Mesenchymal stem cell (in vitro differentiated cells and primary cell): ENCODE results near the gene STING1.
A peak's percentile ranks its signal among the peaks of the same experiment; 100 is the strongest.

ENCODE experiments used
- DNase-seq: peaks from one replicate; pipeline ENCODE4 v3.0.0-alpha.2; 2013
- H2AFZ ChIP-seq: one replicate; pipeline ENCODE4 v1.6.1; 2013; ENCODE audit warnings: low read depth, mild to moderate bottlenecking, control low read depth, inconsistent platforms, low read length, moderate library complexity
- H2AK5ac ChIP-seq: 2 replicates; pipeline ENCODE4 v1.6.1; 2013; ENCODE audit warnings: low read length, moderate library complexity, mild to moderate bottlenecking, inconsistent platforms; ENCODE audit not compliant: severe bottlenecking
- H2BK120ac ChIP-seq: one replicate; pipeline ENCODE4 v1.6.1; 2013; ENCODE audit warnings: low read depth, mild to moderate bottlenecking, inconsistent platforms, low read length, moderate library complexity
- H2BK12ac ChIP-seq, 2 experiments: one replicate each; pipeline ENCODE4 v1.6.1; 2013; ENCODE audit warnings: inconsistent platforms in 2 of 2, low read length in 2 of 2, mild to moderate bottlenecking in 2 of 2, moderate library complexity in 2 of 2, control low read depth in 1 of 2
- H2BK15ac ChIP-seq: one replicate; pipeline ENCODE4 v1.6.1; 2013; ENCODE audit warnings: mild to moderate bottlenecking, low read depth, inconsistent platforms; ENCODE audit not compliant: poor library complexity, severe bottlenecking
- H2BK5ac ChIP-seq: 2 replicates; pipeline ENCODE4 v1.6.1; 2013; ENCODE audit warnings: low read depth, mild to moderate bottlenecking, low read length, control low read depth, inconsistent platforms; ENCODE audit not compliant: poor library complexity, severe bottlenecking
- H3K14ac ChIP-seq, 2 experiments: one replicate each; pipeline ENCODE4 v1.6.1; 2013; ENCODE audit warnings: inconsistent platforms in 2 of 2, low read length in 2 of 2, control low read depth in 1 of 2, mild to moderate bottlenecking in 1 of 2, moderate library complexity in 1 of 2
- H3K18ac ChIP-seq, 2 experiments: one replicate each; pipeline ENCODE4 v1.6.1; 2013; ENCODE audit warnings: inconsistent platforms in 2 of 2, low read length in 2 of 2, control low read depth in 1 of 2, low read depth in 1 of 2, mild to moderate bottlenecking in 1 of 2
- H3K23ac ChIP-seq, 2 experiments: one replicate each; pipeline ENCODE4 v1.6.1; 2013; ENCODE audit warnings: inconsistent platforms in 2 of 2, low read length in 2 of 2, mild to moderate bottlenecking in 2 of 2, moderate library complexity in 2 of 2, control low read depth in 1 of 2
- H3K27ac ChIP-seq: 2 replicates; pipeline ENCODE4 v1.5.1; 2013; ENCODE audit warnings: mild to moderate bottlenecking, moderate library complexity, low read length, control low read depth, inconsistent platforms; ENCODE audit not compliant: poor library complexity, severe bottlenecking
- H3K27me3 ChIP-seq, 2 experiments: 2 replicates each; pipeline versions ENCODE4 v1.6.1 to v1.7.0; 2013; ENCODE audit warnings: low read length in 2 of 2, mild to moderate bottlenecking in 2 of 2, moderate library complexity in 2 of 2, control low read depth in 1 of 2, inconsistent platforms in 1 of 2; ENCODE audit not compliant: control insufficient read depth in 1 of 2, insufficient read depth in 1 of 2
- H3K36me3 ChIP-seq, 2 experiments: 2 replicates each; pipeline versions ENCODE4 v1.6.1 to v1.7.0; 2013; ENCODE audit warnings: low read length in 2 of 2, control low read depth in 1 of 2, inconsistent platforms in 1 of 2, low read depth in 1 of 2, mild to moderate bottlenecking in 1 of 2; ENCODE audit not compliant: insufficient read depth in 2 of 2, control insufficient read depth in 1 of 2
- H3K4ac ChIP-seq, 2 experiments: one replicate each; pipeline ENCODE4 v1.6.1; 2013; ENCODE audit warnings: inconsistent platforms in 2 of 2, low read length in 2 of 2, mild to moderate bottlenecking in 2 of 2, moderate library complexity in 2 of 2, control low read depth in 1 of 2, low read depth in 1 of 2
- H3K4me1 ChIP-seq: 2 replicates; pipeline ENCODE4 v1.6.1; 2013; ENCODE audit warnings: low read depth, low read length, control low read depth; ENCODE audit not compliant: control insufficient read depth, insufficient read depth
- H3K4me2 ChIP-seq: 2 replicates; pipeline ENCODE4 v1.6.1; 2013; ENCODE audit warnings: low read length, mild to moderate bottlenecking, inconsistent platforms; ENCODE audit not compliant: poor library complexity, severe bottlenecking
- H3K4me3 ChIP-seq, 2 experiments: 2 replicates each; pipeline versions ENCODE4 v1.5.1 to v1.7.0; 2013; ENCODE audit warnings: low read length in 2 of 2, mild to moderate bottlenecking in 2 of 2, control low read depth in 1 of 2, low read depth in 1 of 2; ENCODE audit not compliant: insufficient read depth in 1 of 2
- H3K79me1 ChIP-seq: replicated peaks from 2 replicates; pipeline ENCODE4 v1.6.1; 2013; ENCODE audit warnings: mild to moderate bottlenecking, control low read depth, low read length, inconsistent platforms; ENCODE audit not compliant: poor library complexity, severe bottlenecking
- H3K9ac ChIP-seq: 2 replicates; pipeline ENCODE4 v1.7.0; 2013; ENCODE audit warnings: mild to moderate bottlenecking, low read length, moderate library complexity
- H3K9me3 ChIP-seq: 2 replicates; pipeline ENCODE4 v1.7.0; 2013; ENCODE audit warnings: mild to moderate bottlenecking, low read length; ENCODE audit not compliant: control insufficient read depth
- H4K8ac ChIP-seq: one replicate; pipeline ENCODE4 v1.6.1; 2013; ENCODE audit warnings: inconsistent platforms, mild to moderate bottlenecking, low read length, moderate library complexity
- H4K91ac ChIP-seq: one replicate; pipeline ENCODE4 v1.6.1; 2013; ENCODE audit warnings: mild to moderate bottlenecking, low read length, inconsistent platforms
- WGBS: methylation state at CpG from one replicate; pipeline ENCODE4 v1.1.7; 2013; ENCODE audit warnings: mixed read lengths; 5-methylcytosine and 5-hydroxymethylcytosine counted together

STING1 gene

GRCh38 chr5:139472386-139473030 lies 10.1 kb downstream of the STING1 start:
- Histone ChIP-seq H2BK15ac (no peak overlapping the region), H3K4ac (no peak overlapping the region), H2AFZ (no peak overlapping the region), H3K27me3 (no peaks in the 10 kb centered on the region), H3K18ac (peak overlapping the region; percentile 16 to 18), H4K8ac (no peak overlapping the region), H3K79me1 (no peaks in the 10 kb centered on the region), H2BK12ac (peak overlapping the region in 1 of 2 experiments; percentile 37), H2BK120ac (no peak overlapping the region), H3K9ac (no peak overlapping the region), H3K14ac (no peak overlapping the region), H3K9me3 (no peaks in the 10 kb centered on the region), H3K4me2 (no peak overlapping the region), H3K4me1 (peaks cover 15% of the 10 kb centered on the region), H2BK5ac (no peak overlapping the region), H3K36me3 (peaks cover 23 to 24% of the 10 kb centered on the region in 2 experiments), H2AK5ac (peak overlapping the region; percentile 22), H4K91ac (no peak overlapping the region), H3K27ac (no peak overlapping the region), H3K23ac (no peak overlapping the region), H3K4me3 (no peak overlapping the region)
- no peak for DNase-seq
- WGBS, result 88% methylated on average over 13 of the region's 15 CpGs

- Histone ChIP-seq H3K23ac (no peak within 1 kb of the TSS), H4K91ac (no peak within 1 kb of the TSS), H3K18ac (no peak within 1 kb of the TSS), H2BK5ac (peak within 1 kb of the TSS; percentile 47), H3K4me1 (peaks cover 15% of the 10 kb centered on the region), H3K36me3 (peaks cover 11% of the 10 kb centered on the region in 2 experiments), H2BK12ac (peak within 1 kb of the TSS in 1 of 2 experiments; percentile 22), H2AFZ (no peak within 1 kb of the TSS), H2BK120ac (no peak within 1 kb of the TSS), H3K79me1 (no peaks in the 10 kb centered on the region), H3K4ac (no peak within 1 kb of the TSS), H3K4me2 (no peak within 1 kb of the TSS), H3K9ac (no peak within 1 kb of the TSS), H3K4me3 (peak within 1 kb of the TSS in 1 of 2 experiments; percentile 30), H3K27ac (no peak within 1 kb of the TSS), H2AK5ac (no peak within 1 kb of the TSS), H2BK15ac (no peak within 1 kb of the TSS), H3K14ac (peak within 1 kb of the TSS in 1 of 2 experiments; percentile 63), H3K27me3 (no peaks in the 10 kb centered on the region), H3K9me3 (no peaks in the 10 kb centered on the region), H4K8ac (no peak within 1 kb of the TSS)
- DNase-seq, result no peak
- 87% methylated on average over 7 of the region's 9 CpGs for WGBS
Observed at GRCh38 chr5:139470821-139471300, 11.7 kb downstream of the STING1 start, which contains the start of gene SMIM33. TSS of gene SMIM33 (plus strand) at chr5:139471004. CDS start at chr5:139471122, 118 bp downstream.

DNA sequence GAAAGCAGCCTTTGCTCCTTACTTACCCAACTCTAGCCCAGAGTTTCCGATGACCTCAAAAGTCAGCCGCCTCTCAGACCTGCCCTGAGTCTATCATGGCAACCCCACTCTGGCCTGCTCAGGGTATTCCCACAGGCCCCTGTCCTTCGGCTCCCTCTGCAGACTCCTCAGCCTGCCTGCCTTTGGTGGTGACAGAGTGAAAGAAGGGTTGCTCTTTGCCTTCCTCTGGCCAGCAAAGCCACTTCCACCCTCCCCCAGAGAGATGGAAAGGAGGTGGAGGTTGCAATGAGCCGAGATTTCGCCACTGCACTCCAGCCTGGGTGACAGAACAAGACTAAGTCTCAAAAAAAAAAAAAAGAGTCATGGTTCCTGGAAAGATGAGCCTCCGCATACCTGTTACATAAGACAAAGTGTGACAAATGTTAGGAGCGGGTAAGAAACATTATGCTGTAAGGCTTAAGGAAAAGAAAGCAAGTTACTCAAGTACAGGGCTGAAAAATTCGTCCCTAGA lies 14.1 kb downstream of the STING1 start:
- Histone ChIP-seq H3K4ac (no peak overlapping the region), H2AFZ (no peak overlapping the region), H3K4me2 (no peak overlapping the region), H3K27ac (no peak overlapping the region), H4K91ac (no peak overlapping the region), H3K27me3 (no peaks in the 10 kb centered on the region), H4K8ac (no peak overlapping the region), H3K9ac (peak overlapping the region; percentile 15), H3K9me3 (no peaks in the 10 kb centered on the region), H2BK5ac (no peak overlapping the region), H3K4me1 (peaks cover 10% of the 10 kb centered on the region), H3K36me3 (no peaks in the 10 kb centered on the region), H2BK15ac (no peak overlapping the region), H2BK12ac (no peak overlapping the region), H2BK120ac (no peak overlapping the region), H3K79me1 (no peaks in the 10 kb centered on the region), H3K14ac (no peak overlapping the region), H2AK5ac (peak overlapping the region; percentile 58), H3K4me3 (no peak overlapping the region), H3K18ac (no peak overlapping the region), H3K23ac (no peak overlapping the region)
- DNase-seq, result peak; percentile 55
- WGBS, result 78% methylated on average over 7 of the region's 8 CpGs

GRCh38 chr5:139462586-139463276 lies 19.8 kb downstream of the STING1 start, which contains the start of gene ECSCR:
TSS of gene ECSCR (minus strand) at chr5:139462743. CDS start at chr5:139462670, 73 bp downstream.
- peak within 1 kb of the TSS; percentile 46 for H2AFZ ChIP-seq
- H4K91ac ChIP-seq, result peak within 1 kb of the TSS; percentile 34
- H3K4me3 ChIP-seq, result peak within 1 kb of the TSS in 1 of 2 experiments; percentile 29
- no peak within 1 kb of the TSS for H3K4ac ChIP-seq
- 81% methylated on average over 8 of the region's 10 CpGs for WGBS
- H4K8ac ChIP-seq, result peak within 1 kb of the TSS; percentile 57
- H2BK120ac ChIP-seq, result no peak within 1 kb of the TSS
- H3K79me1 ChIP-seq, result no peaks in the 10 kb centered on the region
- H3K4me2 ChIP-seq, result no peak within 1 kb of the TSS
- H2BK15ac ChIP-seq, result no peak within 1 kb of the TSS
- no peak within 1 kb of the TSS for H2BK5ac ChIP-seq
- H3K23ac ChIP-seq, result no peak within 1 kb of the TSS
- no peaks in the 10 kb centered on the region for H3K36me3 ChIP-seq
- H3K4me1 ChIP-seq, result peaks cover 24% of the 10 kb centered on the region
- H3K9ac ChIP-seq, result peak within 1 kb of the TSS; percentile 18
- peak within 1 kb of the TSS; percentile 74 for H2AK5ac ChIP-seq
- H3K14ac ChIP-seq, result no peak within 1 kb of the TSS
- no peak for DNase-seq
- H3K27me3 ChIP-seq, result no peaks in the 10 kb centered on the region
- H2BK12ac ChIP-seq, result peak within 1 kb of the TSS; percentile 37 to 49
- no peak within 1 kb of the TSS for H3K18ac ChIP-seq
- H3K9me3 ChIP-seq, result no peaks in the 10 kb centered on the region
- peak within 1 kb of the TSS; percentile 14 for H3K27ac ChIP-seq
